ENCODE data around the gene ZNF536. TPM values are rescaled to one million over a fixed set of nuclear protein-coding genes. Genes with fewer than 3 reads are reported as not detected.

Gene ZNF536
- total and polyA plus RNA-seq, 9 of the 15 experiments (the other 6 are each of a cell fraction or from before 2014, with no cell fraction given), result not detected

- TF ChIP-seq ZBTB40 (IDR thresholded peaks at IDR 0.05), result no peak
- no peak for TF ChIP-seq ZBTB40 (CRISPR knock-in tag; IDR thresholded peaks at IDR 0.05)
Measured at GRCh38 chr19:30374865-30375552, 2.8 kb downstream of the ZNF536 start (continued).
